HG03520 (cell line): ENCODE results near the gene AGRN.
"Not testable (repeated sequence)": the region's sequence is repeated elsewhere in the genome, so short reads cannot be mapped to it uniquely, and the experiment has no call there.

Source experiments
- ATAC-seq: cut with Tn5 transposase; IDR thresholded peaks from one replicate; pipeline ENCODE4 v1.9.1; 2021; ENCODE audit warnings: mild to moderate bottlenecking, moderate library complexity; ENCODE audit not compliant: unreplicated experiment

The AGRN gene

DNA sequence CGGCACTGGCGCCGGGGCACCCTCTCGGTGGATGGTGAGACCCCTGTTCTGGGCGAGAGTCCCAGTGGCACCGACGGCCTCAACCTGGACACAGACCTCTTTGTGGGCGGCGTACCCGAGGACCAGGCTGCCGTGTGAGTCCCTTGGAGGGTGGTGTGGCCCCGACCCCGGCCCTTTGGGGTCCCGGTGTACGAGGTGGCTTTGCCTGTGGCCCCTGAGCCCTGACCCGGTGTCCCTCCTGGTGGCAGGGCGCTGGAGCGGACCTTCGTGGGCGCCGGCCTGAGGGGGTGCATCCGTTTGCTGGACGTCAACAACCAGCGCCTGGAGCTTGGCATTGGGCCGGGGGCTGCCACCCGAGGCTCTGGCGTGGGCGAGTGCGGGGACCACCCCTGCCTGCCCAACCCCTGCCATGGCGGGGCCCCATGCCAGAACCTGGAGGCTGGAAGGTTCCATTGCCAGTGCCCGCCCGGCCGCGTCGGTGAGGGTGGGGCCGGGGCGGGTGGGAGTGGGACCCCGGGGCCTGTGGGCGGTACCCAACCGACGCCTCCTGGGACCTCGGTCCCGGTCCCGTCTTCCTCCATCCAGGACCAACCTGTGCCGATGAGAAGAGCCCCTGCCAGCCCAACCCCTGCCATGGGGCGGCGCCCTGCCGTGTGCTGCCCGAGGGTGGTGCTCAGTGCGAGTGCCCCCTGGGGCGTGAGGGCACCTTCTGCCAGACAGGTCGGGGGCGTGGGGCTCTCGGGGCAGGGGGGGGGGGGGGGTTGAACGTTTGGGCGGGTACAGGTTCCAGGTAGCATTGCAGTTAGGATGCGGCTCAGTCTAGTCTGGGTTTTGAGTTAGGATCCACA is 29.6 kb downstream of the AGRN start:
- ATAC-seq, result no peak

GRCh38 chr1:1050577-1051052 is 30.7 kb downstream of the AGRN start:
- no peak for ATAC-seq

DNA sequence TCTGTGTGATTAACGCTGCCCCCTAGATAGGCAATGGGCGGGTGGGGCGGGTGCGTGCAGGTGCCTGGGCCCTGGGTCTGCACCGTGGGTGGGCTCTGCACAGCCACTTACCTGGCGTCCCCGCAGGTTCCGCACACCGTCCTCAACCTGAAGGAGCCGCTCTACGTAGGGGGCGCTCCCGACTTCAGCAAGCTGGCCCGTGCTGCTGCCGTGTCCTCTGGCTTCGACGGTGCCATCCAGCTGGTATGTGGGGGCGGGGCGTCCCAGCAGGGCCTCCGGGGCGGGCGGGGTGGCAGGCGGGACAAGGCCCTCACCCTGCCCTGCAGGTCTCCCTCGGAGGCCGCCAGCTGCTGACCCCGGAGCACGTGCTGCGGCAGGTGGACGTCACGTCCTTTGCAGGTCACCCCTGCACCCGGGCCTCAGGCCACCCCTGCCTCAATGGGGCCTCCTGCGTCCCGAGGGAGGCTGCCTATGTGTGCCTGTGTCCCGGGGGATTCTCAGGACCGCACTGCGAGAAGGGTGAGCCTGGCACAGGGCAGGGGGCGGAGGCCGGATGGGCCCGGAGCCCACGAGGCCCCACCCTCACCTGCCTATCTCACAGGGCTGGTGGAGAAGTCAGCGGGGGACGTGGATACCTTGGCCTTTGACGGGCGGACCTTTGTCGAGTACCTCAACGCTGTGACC is 31.3 kb downstream of the AGRN start:
- ATAC-seq, result no peak

GRCh38 chr1:1052003-1052840 is 32.3 kb downstream of the AGRN start:
- no peak for ATAC-seq

DNA sequence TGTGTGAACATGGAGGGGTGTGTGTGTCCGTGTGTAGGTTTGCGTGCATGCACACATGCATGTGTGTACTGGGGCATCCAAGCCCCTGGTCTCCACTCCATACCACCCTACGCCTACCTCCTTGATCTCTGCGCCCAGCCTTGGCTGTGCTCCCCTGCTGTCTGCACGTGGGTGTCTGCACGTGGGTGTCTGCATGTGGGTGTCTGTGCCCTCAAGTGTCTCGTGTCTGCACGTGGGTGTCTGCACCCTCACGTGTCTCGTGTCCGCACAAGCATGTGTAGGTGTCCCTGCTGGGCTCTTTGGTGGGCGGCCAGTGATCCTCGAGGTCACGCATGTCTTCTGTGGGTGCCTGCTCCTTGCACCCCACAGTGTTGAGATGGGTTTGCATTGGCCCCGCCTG is 33.1 kb downstream of the AGRN start:
- ATAC-seq, result no peak

GRCh38 chr1:1053682-1054081 is 33.8 kb downstream of the AGRN start:
- no peak for ATAC-seq

- ATAC-seq, result no peak
Observed at GRCh38 chr1:1054099-1054700, 34.3 kb downstream of the AGRN start.

GRCh38 chr1:1054971-1055370 is 35.1 kb downstream of the AGRN start:
- no peak for ATAC-seq

DNA sequence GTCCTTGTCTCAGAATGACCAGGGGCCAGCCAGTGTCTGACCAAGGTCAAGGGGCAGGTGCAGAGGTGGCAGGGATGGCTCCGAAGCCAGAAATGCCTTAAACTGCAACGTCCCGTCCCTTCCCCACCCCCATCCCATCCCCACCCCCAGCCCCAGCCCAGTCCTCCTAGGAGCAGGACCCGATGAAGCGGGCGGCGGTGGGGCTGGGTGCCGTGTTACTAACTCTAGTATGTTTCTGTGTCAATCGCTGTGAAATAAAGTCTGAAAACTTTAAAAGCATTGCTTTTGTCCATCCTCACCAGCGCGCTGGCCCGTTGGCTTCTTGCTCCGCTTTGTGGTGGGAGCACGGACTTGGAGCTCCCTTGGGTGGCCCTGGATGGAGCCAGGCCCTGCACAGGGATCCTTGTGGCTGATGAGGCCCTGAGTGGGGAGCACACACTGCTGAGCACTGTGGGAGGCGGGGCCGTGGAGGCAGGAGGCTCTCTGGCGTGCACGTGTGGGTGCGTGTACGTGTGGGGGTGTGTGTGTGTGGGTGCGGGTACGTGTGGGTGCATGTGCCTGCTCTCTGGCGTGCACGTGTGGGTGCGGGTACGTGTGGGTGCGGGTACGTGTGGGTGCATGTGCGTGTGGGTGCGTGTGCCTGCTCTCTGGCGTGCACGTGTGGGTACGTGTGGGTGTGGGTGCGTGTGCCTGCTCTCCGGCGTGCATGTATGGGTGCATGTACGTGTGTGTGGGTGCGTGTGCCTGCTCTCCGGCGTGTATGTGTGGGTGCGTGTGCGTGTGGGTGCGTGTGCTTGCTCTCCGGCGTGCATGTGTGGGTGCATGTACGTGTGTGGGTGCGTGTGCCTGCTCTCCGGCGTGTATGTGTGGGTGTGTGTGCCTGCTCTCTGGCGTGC is 36.2 kb downstream of the AGRN start:
- no peak for ATAC-seq

GRCh38 chr1:1057769-1058087 is 37.8 kb downstream of the AGRN start:
- not testable (repeated sequence) for ATAC-seq

DNA sequence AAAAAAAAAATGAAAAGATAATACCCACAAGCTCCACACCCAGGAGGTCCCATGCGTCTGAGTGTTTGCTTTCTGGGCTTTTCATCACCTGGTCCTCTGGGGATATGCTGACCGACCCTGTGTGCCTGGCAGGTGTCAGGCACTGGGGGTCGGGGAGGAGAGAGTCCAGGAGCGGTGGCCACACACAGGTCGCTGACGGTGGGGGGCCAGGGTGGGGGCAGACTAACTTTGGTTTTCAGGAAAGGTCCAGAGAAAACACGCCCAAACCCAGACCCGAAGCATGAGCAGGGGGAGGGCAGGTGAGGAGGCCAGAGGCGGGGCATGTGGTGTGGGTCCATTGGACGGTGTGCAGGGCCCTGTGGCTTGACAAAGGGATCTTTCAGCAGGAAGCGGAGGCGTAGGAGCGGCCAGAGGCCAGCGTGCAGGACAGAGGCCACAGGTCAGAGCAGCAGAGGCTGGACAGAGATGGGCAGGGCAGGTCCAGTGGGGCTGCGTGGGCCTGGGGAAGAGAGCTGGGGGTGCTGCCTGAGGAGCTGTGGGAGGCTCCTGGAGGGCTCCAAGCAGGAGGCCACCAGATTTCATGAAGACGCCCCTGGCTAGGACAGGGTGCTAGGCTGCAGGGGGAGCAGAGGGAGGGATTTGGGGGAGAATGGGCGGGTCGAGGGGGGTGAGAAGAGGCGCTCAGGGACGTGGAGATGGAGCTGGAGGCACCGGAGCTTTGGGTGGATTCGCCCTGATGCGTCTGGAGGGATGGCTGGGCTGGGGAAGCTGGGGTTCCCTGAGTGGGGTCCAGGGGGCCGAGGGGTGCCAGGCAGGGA is 38.4 kb downstream of the AGRN start:
- no peak for ATAC-seq

- ATAC-seq, result no peak
Observed at GRCh38 chr1:1058921-1059493, 39.1 kb downstream of the AGRN start.

- ATAC-seq, result no peak
Observed at GRCh38 chr1:1059494-1060280, 39.8 kb downstream of the AGRN start.

- no peak for ATAC-seq
Observed at GRCh38 chr1:1060281-1061000, 40.5 kb downstream of the AGRN start.

GRCh38 chr1:1061682-1062345 is 41.9 kb downstream of the AGRN start:
- ATAC-seq, result no peak

DNA sequence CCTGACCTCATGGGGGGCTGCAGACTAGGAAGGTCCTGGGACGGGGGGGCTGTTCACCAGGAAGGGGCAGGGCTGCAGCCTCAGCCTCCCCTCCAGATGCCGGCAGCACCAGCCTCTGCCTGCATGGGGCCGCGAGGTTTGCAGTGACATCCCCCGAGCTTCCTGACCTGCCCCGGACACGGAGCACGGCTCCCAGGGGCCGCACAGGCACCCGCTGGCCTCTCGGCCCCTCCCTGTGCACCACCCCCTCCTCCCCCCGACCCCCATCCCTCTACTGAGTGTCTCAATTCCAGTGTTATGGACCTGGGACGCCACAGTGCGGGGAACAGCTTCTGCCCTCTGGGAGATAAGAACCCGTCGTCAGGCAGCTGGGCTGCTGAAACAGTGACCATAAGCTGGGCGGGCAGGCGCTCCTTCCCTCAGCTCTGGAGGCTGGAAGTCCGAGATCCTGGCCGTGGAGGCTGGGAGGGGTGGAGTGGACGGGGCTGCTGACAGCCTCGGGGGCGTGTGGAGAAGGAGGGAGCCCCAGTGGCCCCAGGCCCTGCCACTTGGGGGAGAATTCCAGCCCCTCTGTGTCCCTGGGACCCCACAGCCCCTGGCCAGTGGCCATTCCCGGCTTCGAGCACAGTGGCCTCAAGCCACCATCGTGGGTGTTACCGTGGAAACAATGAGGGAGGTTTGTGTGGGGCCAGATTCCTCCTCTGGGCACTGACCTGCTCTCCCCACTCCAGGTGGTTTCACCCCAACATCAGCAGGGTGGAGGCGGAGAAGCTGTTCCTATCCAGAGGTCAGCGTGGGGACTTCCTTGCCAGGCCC is 42.6 kb downstream of the AGRN start:
- no peak for ATAC-seq
